ENCODE results near the gene CHP1.
"Not testable (repeated sequence)": the region's sequence is repeated elsewhere in the genome, so short reads cannot be mapped to it uniquely, and the experiment has no call there.

The CHP1 gene

DNA sequence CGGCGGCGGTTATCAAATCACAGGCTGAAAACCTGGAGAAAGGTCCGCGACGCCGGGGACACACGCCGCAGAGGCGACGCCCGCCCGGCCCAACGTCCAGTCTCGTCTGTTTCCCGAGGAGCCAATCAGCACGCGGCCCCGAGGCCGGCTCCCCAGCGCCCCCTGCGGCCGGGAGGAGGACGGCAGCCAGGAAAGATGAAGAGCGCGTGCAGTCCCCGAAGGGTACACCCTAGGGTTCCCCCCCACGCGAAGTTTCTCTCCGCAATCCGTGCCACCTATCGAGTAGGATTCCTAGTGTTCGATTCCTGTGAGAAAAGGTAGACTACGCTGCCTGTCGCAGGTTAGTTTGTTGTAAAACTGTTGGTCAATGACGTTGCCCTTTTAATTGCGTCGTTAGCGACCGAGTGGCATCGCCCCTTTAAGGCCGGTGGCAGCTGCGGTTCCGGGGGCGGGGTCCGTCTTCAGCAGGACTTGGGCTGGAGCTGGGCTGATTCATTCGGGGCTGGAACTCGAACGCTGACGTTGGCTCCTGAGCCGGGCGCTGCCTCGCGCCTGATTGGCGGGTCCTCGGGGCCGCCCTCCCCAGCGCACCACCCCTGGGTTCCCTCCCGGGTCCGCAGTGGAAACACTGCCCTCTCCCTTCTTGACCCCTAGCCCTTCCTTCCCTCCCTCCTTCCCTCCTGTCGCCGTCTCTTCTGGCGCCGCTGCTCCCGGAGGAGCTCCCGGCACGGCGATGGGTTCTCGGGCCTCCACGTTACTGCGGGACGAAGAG, at the start of gene CHP1, which contains the start of gene EXD1:
Gene CHP1 (plus strand): TSS at position 619 of the 772 bp plus-strand sequence. CDS start 115 bp downstream, at position 734.
Gene EXD1 (minus strand): TSS at position 108 of the 772 bp plus-strand sequence. CDS start 4,182 bp downstream, outside the sequence.
- DNase-seq (ENCODE audit: low spot score) = peak; percentile 80

DNA sequence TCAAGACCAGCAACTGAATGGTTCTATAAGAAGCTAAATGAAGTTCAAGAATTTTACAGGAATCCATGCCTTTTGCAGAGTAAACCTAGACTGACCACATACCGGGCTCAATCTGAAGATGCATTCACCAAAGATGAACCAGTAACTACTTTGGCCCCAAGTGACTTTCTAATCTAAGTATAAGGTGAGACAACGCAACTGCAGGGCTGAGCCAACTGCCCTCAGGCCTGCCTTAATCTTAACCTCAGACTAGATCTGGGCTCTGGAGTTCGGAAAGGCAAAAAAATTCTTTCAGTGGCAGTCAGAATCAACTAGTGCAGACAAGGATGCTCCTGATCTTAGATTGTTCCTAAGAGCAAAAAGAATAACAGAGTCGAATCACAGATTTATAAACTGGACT, 48.8 kb upstream of the CHP1 start:
- DNase-seq (ENCODE audit: low spot score) = no peak

DNA sequence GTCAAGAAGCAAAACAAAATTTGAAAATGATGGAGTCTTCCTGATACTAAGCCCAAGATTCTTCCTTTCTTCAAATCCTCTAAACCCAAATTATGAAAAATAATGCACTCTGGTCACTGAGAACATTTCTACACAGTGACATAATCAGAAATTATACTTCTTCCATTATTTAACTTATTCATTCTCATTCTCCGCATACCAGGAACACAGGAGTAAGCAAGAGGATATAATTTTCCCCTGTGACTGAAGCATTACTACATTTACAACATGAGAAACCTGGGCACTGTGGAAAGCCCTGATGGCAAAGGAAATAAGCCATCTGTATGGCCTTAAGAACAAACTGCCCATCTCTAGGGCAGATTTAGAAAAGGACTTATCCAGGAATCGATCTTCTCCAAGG, 47.5 kb upstream of the CHP1 start:
- no peak for DNase-seq (ENCODE audit: low spot score)

DNA sequence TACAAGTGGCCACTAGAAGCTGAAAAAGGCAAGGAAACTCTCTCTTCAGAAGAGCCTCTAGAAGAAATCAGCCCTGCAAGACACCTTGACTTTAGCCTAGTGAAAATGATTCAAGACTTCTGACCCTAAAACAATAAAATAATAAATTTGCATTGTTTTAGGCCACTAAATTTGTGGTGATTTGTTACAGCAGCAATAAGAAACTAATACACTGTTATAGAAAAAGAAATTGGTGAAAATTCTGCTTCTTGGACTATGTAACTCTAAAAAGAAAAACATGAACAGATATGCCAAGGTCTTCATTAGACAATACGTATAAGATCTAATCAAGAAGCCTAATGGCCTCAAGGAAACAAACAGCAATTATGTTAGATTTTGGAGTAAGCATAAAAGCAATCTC, 36.6 kb upstream of the CHP1 start:
- no peak for DNase-seq (ENCODE audit: low spot score)

DNA sequence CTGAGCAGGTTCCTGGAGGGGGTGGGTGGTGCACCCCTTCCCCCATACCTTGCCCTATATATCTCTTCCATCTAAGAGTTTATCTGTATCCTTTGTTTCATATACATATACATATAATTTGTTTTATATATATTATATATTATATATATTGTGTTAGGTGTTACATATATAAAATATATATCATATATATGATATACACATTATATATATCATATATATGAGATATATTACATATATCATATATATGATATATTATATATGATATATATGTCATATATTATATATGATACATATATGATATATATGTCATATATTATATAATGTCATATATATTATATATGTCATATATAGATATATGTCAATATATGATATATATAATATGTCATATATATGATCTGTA, 31.6 kb upstream of the CHP1 start:
- no peak for DNase-seq (ENCODE audit: low spot score)

DNA sequence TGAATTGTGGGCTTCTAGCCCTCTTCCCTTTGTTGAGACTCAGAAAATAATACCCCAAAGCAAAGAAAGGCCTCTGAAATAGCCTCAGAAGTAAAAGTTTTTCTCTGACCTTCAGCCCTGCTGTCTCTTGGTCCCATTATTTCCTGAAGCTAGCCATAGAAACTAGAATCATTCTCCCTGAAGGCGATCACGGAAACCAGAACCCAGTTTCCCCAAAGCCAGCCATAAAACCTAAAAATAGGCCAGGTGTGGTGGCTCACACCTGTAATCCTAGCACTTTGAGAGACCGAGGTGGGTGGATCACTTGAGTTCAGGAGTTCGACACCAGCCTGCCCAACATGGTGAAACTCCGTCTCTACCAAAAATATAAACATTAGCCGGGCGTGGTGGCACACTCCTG, 27.7 kb upstream of the CHP1 start:
- DNase-seq (ENCODE audit: low spot score) = no peak

DNA sequence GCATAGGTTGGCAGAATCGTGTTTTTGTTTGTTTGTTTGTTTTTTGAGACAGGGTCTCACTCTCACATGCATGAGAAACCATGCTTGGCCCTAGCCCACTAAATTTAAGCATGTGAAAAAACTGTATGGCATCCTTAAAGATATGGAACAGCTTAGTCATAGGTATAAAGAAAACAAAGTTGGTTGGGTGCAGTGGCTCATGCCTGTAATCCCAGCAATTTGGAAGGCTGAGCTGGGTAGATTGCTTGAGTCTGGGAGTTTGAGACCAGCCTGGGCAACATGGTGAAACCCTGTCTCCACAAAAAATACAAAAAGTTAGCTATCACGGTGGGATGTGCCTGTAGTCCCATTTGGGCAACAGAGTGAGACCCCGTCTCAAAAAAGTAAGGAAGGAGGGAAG, 25.8 kb upstream of the CHP1 start:
- DNase-seq (ENCODE audit: low spot score) = no peak

DNA sequence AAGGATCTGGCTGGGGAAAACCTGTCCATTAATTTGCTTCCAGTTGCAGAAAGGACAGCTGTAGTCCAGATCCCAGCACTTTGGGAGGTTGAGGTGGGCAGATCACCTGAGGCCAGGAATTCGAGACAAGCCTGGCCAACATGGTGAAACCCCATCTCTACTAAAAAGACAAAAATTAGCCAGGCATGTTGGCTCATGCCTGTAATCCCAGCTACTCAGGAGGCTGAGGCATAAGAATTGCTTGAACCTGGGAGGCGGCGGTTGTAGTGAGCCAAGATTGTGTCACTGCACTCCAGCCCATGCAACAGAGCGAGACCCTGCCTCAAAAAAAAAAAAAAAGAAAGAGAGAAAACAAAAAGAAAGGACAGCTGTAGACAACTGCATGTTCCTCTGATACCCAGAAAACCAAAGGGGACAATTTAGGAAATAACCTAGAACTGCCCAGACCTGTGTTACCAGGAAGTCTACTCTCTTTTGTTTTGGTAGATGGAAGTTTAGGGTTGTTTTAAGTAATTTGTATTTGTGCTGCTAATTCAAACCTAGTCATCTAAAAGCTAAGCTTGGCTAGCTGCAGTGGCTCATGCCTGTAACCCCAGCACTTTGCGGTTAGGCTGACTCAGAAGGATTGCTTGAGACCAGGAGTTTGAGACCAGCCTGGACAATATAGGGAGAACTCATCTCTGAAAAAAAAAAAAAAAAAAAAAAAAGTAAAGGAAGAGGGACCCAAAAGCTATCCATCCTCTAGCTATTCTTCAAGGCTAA, 23.2 kb upstream of the CHP1 start:
- DNase-seq (ENCODE audit: low spot score) = no peak

DNA sequence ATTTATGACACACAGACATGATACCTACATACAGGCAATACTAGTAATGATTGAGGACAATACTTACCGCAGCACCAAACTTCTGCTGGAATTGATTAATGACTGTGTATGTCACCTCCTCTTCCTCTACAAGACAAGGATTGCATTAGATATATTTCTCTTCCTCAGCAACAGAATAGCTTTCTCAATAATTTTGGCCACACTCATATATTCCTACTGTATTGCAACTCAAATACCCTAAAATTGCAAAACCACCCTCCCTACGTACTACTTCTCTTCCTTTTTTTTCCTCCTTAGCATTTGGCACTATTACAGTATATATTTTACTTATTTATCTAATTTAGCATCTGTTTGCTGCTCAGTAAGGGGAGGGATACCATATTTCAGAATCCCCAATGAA, 15.4 kb upstream of the CHP1 start:
- no peak for DNase-seq (ENCODE audit: low spot score)

DNA sequence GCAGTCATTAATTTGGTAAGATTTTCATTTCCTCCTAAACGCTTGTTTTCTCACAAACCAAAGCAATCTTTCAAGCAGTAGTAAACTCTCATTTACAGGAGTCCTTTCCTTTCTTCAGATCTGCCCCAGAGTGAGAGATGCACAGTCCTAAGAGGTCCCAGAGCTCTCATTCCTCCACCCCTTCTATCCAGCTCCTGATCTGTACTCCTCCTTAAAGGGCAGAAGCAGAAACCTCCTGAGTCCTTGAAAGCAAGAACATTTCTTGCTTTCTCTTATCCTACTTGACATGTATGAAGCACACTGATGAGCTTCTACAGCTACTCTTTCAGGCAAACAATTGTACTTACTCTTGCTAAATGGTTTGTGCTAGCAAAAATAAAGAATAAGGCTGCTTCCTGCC, 12.2 kb upstream of the CHP1 start:
- DNase-seq (ENCODE audit: low spot score) = no peak

DNA sequence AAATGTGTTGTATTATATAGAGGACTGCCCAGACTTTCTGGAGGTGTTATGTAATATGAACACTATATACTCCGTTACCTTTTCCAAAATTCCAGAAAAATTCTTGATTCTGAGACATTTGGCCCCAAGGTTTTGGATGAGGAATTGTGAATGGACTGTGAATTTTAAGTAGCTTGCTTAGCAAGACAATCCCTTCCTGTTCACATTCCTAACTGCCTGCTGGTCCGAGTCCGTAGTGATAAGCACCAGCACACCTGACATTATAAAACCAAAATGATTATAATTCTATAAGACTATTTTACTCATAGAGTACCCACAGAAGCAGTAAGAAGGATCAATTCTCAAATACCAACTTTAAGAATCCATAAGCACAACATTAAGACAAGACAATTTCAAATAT, 11.7 kb upstream of the CHP1 start:
- no peak for DNase-seq (ENCODE audit: low spot score)

DNA sequence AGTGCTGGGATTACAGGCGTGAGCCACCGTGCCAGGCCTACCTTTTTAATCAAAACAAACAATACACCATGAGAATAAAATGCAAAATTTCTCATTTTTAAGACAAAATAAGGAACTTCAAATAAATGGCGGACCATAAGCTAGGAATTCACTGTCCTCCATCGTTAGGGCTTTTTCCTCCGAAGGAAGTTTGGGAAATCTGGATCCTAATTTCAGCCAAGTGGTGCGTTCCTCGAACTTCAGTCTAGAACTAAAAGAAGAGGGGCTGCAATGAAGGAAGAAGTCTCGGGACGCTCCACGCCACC, 771 bp upstream of the CHP1 start:
- DNase-seq (ENCODE audit: low spot score) = no peak

DNA sequence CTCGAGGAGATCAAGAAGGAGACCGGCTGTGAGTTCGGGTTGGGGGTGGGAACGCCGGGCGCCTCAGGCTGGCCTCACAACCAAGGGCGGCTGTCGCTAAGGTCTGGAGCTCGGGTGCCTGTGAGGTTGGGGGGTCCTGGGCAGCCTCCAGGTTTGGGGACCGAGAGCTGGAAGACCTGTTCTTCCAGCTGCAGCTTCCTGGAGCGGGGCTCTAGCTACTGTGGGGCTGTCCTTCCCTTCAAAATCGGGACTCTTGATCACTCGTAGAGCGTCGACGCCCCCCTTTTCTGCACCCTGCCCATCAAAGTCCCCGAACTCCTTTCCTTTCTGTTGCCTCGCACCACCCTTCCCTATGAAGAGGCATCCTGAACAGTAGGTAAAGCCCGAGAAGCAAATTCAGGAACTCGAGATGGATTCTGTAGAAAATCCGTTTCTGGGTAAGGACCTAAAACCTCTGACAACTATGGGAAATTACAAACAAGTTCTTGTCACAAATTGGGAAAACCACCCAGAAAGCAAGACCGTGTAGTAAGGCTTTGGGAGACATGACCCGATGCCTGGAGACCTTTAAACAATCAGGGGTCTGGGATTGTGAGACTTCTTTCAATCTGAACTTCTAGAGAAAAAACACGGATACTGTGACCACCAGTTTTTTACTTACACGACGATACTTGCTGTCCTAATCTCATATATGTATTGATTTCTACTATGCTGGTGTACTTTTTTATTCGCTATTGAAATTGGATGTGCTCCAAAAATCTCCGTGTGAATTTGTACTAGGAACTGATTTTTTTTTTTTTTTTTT, 556 bp downstream of the CHP1 start:
- no peak for DNase-seq (ENCODE audit: low spot score)

DNA sequence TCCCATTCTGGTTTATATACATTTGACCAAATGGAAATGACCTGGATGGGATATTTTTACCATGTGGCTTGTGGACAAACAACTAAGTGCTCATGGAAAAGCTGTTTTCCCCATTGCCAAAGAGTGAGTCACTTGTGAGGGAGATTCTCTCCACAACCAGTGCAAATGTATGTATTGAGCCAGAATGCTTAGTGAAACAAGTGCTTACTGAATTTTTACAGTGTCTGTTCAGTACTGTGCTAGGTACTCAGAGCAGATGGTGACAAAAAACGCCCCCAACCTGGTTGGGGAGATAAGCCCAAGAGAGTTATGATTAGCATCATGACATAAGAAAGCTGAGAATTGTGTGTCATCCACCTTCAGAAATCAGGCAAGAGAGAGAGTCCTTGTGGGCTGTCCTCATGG, 2.3 kb downstream of the CHP1 start:
- no peak for DNase-seq (ENCODE audit: low spot score)

DNA sequence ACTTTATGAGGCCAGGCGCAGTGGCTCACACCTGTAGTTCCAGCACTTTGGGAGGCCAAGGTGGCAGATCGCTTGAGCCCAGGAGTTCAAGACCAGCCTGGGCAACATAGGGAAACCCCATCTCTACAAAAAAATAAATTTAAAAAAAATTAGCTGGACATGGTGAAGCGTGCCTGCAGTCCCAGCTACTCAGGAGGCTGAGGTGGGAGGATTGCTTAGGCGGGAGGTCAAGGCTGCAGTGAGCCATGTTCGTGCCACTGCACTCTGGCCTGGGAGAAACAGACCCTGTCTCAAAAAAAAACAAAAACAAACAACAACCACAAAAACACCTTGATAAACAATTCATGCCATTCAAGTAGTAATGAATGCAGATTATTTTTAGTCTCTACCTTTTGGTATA, 4.2 kb downstream of the CHP1 start:
- not testable (repeated sequence) for DNase-seq (ENCODE audit: low spot score)

DNA sequence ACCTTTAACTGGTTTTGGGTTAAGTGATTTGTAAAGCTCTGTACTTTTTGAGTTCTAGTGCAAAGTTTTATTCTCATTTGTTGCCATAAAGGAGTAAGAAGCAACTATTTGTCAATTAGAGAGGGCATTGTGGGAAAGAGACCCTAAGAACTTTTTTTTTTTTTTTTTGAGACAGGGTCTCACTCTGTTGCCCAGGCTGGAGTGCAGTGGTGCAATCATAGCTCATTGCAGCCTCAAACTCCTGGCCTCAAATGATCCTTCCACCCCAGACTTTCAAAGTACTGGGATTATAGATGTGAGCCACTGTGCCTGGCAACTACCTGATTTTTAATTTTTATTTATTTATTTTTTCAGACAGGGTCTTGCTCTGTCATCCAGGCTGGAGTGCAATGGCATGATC, 4.9 kb downstream of the CHP1 start:
- no peak for DNase-seq (ENCODE audit: low spot score)

DNA sequence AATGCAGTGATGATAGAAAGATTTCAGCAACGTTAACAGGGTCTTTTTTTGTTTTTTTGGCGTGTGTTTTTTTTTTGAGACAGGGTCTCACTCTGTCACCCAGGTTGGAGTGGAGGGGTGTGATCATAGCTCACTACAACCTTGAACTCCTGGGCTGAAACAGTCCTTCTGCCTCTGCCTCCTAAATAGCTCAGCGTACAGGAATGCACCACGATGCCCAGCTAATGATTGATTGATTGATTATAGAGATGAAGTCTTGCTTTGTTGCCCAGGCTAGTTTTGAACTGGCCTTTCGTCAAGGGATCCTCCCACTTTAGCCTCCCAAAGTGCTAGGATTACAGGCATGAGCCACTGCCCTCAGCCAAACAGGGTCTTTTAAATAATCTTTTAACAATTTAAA, 7.0 kb downstream of the CHP1 start:
- DNase-seq (ENCODE audit: low spot score) = no peak

DNA sequence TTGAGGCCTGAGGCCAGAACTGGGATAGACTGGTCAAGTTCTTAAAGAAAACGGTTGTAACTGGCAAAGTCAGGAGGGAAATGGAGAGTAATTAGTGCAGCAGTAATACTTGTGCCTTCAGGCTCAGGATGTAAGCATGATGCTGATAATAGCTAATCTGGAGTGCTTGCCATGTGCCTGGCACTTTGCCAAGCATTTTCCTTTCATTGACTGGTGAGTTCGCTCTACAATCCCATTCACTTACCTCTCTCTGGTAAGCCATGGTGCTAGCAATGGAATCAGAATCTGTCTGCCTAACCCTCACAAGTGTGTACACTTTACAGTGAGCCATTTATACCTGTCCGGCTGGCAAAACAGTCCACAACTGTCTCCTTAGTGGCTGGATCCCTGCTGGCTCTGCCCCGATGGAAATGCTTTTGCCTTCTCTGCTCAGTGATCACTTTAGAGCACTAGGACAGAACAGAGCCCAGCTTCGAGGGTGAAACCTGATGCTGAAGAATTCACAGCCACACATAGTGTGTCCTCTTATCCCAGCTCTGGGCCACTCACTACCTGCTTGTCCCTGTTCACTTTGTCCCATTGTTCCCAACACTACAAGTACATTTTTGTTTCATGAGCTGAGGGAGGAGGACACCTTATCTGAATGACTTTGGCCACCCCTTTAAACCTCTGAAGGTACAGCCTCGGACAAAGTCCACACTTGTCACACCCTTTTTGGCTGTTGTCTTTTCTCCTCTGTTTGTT, 10.3 kb downstream of the CHP1 start:
- peak; percentile 84 for DNase-seq (ENCODE audit: low spot score)

DNA sequence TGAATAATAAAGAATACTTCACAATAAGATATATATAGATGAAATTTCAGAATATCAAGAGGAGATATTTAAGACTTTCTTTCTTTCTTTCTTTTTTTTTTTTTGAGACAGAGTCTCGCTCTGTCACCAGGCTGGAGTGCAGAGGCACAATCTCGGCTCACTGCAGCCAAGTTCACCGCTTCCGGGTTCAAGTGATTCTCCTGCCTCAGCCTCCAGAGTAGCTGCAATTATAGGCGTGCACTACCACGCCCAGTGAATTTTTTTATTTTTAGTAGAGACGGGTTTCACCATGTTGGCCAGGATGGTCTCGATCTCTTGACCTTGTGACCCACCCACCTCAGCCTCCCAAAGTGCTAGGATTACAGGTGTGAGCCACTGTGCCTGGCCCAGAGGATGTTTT, 19.7 kb downstream of the CHP1 start:
- DNase-seq (ENCODE audit: low spot score) = not testable (repeated sequence)

DNA sequence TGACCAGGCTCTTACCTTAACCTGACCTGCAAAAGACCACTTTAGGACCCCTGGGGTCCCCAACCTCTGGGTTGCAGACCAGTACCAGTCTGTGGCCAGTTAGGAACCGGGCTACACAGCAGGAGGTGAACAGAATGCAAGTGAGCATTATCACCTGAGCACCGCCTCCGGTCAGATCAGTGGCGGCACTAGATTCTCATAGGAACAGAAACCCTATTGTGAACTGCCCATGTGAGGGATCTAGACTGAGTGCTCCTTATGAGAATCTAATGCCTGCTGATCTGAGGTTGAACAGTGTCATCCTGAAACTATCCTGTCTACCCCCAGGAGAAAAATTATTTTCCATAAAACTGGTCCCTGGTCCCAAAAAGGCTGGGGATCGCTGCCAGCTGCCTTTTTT, 20.3 kb downstream of the CHP1 start:
- no peak for DNase-seq (ENCODE audit: low spot score)

DNA sequence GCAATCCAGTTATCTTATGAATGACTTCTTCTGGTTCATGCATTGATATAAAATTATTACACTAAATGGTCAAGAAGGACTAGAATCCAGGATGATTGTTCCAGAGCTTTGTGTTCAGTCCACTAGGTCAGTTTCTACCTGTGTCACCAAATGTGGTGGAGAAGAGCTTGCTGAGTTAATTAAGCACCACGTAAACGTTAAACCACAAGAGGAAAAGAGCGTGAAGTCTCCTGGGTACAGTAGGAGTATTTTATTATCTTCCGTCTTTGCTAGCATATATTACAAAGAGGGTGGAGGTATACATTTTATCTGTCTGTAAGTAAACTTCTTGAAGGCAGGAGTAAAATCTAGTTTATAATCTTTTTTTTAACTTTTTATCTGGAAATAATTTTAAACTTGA, 23.5 kb downstream of the CHP1 start:
- no peak for DNase-seq (ENCODE audit: low spot score)

DNA sequence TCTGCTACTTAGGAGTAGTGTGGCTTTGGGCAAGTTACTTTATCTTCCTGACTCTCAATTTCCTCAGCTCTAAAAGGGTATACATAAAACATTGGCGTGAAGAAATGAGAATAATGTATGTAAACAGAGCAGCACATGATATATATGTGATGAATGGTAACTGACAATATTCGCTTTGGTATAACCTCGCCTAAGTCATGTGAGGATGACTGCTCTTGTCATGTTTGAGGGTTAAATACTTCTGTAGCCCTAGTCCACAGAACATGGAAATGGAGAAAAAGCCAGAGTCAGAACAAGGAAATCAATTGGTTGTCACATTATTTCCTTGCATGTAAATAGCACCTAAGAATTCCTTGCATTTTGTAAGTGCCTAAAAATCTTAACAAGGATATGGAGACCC, 25.0 kb downstream of the CHP1 start:
- DNase-seq (ENCODE audit: low spot score) = no peak
